ENCODE measurements around the gene PA2G4. TPM values are rescaled to one million over a fixed set of nuclear protein-coding genes. Genes with fewer than 3 reads are reported as not detected.

Gene PA2G4
- total RNA-seq, 1 donor: 141 TPM

DNA sequence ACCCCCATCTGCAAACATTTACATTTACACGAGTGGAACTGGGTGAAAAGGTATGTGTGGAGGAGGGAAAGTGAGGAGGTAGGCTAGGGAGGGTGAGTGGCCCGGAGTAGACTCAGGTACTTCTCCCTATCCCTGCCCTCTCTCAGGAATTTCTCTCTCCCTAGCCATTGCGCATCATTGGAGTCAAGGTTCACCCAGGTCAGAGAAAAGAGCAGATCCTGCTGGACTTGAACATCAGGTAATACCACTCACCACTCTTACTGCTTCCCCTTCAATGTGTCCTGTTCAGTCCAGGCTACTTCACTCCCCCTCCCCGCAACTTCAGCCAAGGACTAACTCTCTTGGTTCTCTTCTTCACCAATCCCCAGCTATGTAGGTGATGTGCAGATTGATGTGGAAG is 26.5 kb downstream of the PA2G4 start:
- no peak overlapping the region for H3K4me3 ChIP-seq (ENCODE audit: low read depth, low read length)
- DNase-seq (ENCODE audit: low read depth): no peak
- TF ChIP-seq, protein P1, sequence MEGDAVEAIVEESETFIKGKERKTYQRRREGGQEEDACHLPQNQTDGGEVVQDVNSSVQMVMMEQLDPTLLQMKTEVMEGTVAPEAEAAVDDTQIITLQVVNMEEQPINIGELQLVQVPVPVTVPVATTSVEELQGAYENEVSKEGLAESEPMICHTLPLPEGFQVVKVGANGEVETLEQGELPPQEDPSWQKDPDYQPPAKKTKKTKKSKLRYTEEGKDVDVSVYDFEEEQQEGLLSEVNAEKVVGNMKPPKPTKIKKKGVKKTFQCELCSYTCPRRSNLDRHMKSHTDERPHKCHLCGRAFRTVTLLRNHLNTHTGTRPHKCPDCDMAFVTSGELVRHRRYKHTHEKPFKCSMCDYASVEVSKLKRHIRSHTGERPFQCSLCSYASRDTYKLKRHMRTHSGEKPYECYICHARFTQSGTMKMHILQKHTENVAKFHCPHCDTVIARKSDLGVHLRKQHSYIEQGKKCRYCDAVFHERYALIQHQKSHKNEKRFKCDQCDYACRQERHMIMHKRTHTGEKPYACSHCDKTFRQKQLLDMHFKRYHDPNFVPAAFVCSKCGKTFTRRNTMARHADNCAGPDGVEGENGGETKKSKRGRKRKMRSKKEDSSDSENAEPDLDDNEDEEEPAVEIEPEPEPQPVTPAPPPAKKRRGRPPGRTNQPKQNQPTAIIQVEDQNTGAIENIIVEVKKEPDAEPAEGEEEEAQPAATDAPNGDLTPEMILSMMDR (IDR thresholded peaks at IDR 0.05; ENCODE audit: insufficient read depth, low read length): no peak

DNA sequence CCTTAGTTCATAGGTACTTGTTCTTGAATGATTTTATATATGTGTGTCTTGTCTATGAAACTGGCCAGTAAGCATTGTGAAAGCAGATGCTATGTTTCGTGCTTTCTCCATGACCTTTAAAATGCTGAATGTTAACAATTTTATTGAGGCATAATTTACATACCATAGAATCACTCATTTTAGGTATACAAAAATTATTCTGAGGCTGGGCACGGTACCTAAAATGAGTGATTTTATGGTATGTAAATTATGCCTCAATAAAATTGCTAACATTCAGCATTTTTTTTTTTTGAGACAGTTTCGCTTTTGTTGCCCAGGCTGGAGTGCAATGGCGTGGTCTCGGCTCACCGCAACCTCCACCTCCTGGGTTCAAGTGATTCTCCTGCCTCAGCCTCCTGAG is 30.5 kb downstream of the PA2G4 start:
- no peak overlapping the region for H3K4me3 ChIP-seq (ENCODE audit: low read depth, low read length)
- TF ChIP-seq, protein P1 (IDR thresholded peaks at IDR 0.05; ENCODE audit: insufficient read depth, low read length): no peak
- DNase-seq (ENCODE audit: low read depth): no peak

DNA sequence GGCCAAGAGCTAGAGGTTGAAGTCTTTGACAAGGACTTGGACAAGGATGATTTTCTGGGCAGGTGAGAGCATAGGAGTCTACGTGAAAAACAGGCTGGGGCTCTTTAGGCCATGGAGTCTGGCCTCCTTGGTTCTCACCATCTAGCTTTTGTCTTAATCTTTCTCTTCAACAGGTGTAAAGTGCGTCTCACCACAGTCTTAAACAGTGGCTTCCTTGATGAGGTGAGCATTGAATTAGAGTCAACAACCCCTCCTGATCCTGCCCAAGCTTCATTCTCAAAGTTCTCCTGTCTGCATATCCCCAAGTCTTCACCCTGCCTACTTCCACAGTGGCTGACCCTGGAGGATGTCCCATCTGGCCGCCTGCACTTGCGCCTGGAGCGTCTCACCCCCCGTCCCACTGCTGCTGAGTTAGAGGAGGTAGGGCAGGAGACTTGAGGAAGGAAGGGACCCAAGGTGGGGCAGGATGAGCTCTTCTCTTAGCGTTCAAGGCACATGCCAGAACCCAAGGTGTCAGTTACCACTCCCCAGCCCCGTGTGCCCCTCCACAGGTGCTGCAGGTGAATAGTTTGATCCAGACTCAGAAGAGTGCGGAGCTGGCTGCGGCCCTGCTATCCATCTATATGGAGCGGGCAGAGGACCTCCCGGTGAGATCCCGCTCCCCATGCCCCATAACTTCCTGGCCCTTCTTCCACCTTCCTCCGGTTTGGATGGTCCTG is 33.7 kb downstream of the PA2G4 start:
- H3K4me3 ChIP-seq (ENCODE audit: low read depth, low read length): no peak overlapping the region
- TF ChIP-seq, protein P1 (IDR thresholded peaks at IDR 0.05; ENCODE audit: insufficient read depth, low read length): no peak
- DNase-seq (ENCODE audit: low read depth): no peak

DNA sequence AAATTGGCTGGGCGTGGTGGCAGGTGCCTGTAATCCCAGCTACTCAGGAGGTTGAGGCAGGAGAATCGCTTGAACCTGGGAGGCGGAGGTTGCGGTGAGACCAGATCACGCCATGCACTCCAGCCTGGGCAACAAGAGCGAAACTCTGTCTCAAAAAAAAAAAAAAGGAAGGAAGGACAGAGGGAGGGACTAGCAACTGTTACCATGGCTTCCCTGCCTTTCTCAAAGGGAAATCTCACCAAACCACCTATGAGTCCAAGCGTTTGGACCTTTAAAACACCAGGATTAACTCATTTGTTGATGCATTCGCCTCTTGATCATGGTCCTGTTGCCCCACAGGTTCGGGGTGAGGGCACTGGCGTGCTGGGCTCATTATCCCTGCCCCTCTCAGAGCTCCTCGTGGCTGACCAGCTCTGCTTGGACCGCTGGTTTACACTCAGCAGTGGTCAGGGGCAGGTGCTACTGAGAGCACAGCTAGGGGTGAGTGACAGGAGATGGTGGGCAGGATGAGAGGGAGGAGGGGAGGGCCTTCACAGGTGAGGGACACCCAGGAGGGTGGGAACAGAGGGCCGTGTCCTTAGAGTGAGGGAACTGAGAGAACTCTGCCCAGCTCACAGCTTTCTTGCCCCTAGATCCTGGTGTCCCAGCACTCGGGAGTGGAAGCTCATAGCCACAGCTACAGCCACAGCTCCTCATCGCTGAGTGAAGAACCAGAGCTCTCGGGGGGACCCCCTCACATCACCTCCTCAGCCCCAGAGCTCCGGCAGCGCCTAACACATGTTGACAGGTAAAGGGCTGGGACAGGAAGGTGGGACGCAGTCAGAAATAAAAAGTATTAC is 37.8 kb downstream of the PA2G4 start:
- TF ChIP-seq, protein P1 (IDR thresholded peaks at IDR 0.05; ENCODE audit: insufficient read depth, low read length): no peak
- H3K4me3 ChIP-seq (ENCODE audit: low read depth, low read length): no peak overlapping the region
- no peak for DNase-seq (ENCODE audit: low read depth)

DNA sequence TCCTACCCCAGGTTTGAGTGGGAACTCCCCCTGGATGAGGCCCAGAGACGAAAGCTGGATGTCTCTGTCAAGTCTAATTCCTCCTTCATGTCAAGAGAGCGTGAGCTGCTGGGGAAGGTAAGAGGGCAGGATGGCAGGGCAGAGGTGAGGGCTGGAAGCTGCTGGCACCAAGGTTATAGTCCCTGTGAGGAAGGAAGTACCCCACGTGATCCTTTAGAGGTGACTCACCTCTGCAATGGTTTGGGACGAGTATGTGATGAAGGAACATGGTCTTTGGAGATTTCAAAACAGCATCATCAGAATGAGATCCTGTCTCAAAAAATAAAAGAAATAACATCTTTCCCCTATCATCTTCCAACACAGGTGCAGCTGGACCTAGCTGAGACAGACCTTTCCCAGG is 38.9 kb downstream of the PA2G4 start:
- TF ChIP-seq, protein P1 (IDR thresholded peaks at IDR 0.05; ENCODE audit: insufficient read depth, low read length): no peak
- H3K4me3 ChIP-seq (ENCODE audit: low read depth, low read length): no peak overlapping the region
- no peak for DNase-seq (ENCODE audit: low read depth)

DNA sequence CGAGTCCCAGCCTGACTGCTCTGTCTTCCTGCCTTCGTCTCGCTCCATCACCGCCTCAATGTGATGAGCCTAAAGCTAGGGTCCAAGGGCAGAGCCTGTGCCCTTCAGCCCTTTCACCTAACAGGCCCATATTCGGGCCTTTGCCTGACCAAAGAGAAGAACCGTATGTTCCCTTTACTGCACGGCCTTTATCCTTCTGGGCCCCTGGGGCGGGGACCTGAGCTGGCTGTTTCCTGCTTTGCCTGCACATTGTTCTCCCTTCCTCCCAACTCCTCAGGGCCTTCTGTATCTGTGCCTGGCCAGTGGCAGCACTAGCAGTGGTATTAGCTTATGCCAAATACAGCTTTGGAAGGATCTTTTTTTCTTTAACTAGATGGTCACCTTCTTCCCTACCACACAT is 39.5 kb downstream of the PA2G4 start:
- TF ChIP-seq, protein P1 (IDR thresholded peaks at IDR 0.05; ENCODE audit: insufficient read depth, low read length): no peak
- H3K4me3 ChIP-seq (ENCODE audit: low read depth, low read length): no peak overlapping the region
- DNase-seq (ENCODE audit: low read depth): no peak

Measured in fibroblast of the aortic adventitia (primary cell).